ENCODE measurements around the gene MYO19.

The MYO19 gene

GRCh38 chr17:36481829-36482228 is 52.8 kb downstream of the MYO19 start:
- no peak for TF ChIP-seq CTCF (IDR thresholded peaks at IDR 0.05; ENCODE audit: low read depth, low read length, missing control alignments)
- DNase-seq (ENCODE audit: low read depth): no peak
- no peak overlapping the region for H3K4me3 ChIP-seq (ENCODE audit: low read depth, low read length)

- TF ChIP-seq CTCF (IDR thresholded peaks at IDR 0.05; ENCODE audit: low read depth, low read length, missing control alignments): no peak
- DNase-seq (ENCODE audit: low read depth): no peak
Measured at GRCh38 chr17:36475346-36475970, 59.2 kb downstream of the MYO19 start.

GRCh38 chr17:36474571-36474970 is 60.1 kb downstream of the MYO19 start:
- DNase-seq (ENCODE audit: low read depth): no peak
- TF ChIP-seq CTCF (IDR thresholded peaks at IDR 0.05; ENCODE audit: low read depth, low read length, missing control alignments): no peak
- H3K4me3 ChIP-seq (ENCODE audit: low read depth, low read length): no peak overlapping the region

More at GRCh38 chr17:36475346-36475970, 59.2 kb downstream of the MYO19 start:
- no peak overlapping the region for H3K4me3 ChIP-seq (ENCODE audit: low read depth, low read length)

GRCh38 chr17:36470499-36470898 is 64.2 kb downstream of the MYO19 start:
- TF ChIP-seq CTCF (IDR thresholded peaks at IDR 0.05; ENCODE audit: low read depth, low read length, missing control alignments): no peak
- no peak for DNase-seq (ENCODE audit: low read depth)
- no peak overlapping the region for H3K4me3 ChIP-seq (ENCODE audit: low read depth, low read length)

- no peak for DNase-seq (ENCODE audit: low read depth)
- no peak for TF ChIP-seq CTCF (IDR thresholded peaks at IDR 0.05; ENCODE audit: low read depth, low read length, missing control alignments)
- H3K4me3 ChIP-seq (ENCODE audit: low read depth, low read length): no peak overlapping the region
Measured at GRCh38 chr17:36469733-36470132, 64.9 kb downstream of the MYO19 start.

- DNase-seq (ENCODE audit: low read depth): no peak
- H3K4me3 ChIP-seq (ENCODE audit: low read depth, low read length): no peak overlapping the region
- TF ChIP-seq CTCF (IDR thresholded peaks at IDR 0.05; ENCODE audit: low read depth, low read length, missing control alignments): no peak
Measured at GRCh38 chr17:36468903-36469635, 65.6 kb downstream of the MYO19 start.

GRCh38 chr17:36464765-36465088 is 69.9 kb downstream of the MYO19 start:
- no peak for DNase-seq (ENCODE audit: low read depth)
- TF ChIP-seq CTCF (IDR thresholded peaks at IDR 0.05; ENCODE audit: low read depth, low read length, missing control alignments): no peak
- no peak overlapping the region for H3K4me3 ChIP-seq (ENCODE audit: low read depth, low read length)
